Ecto neural progenitor cell (in vitro differentiated cells): Measurements from ENCODE around the gene KCNAB1.
A peak's percentile ranks its signal among the peaks of the same experiment; 100 is the strongest.
"Not testable (repeated sequence)": the region's sequence is repeated elsewhere in the genome, so short reads cannot be mapped to it uniquely, and the experiment has no call there.

ENCODE experiments used
- DNase-seq: peaks from one replicate; pipeline ENCODE4 v3.0.0-alpha.2; 2018; ENCODE audit warnings: low spot score

KCNAB1 gene

DNA sequence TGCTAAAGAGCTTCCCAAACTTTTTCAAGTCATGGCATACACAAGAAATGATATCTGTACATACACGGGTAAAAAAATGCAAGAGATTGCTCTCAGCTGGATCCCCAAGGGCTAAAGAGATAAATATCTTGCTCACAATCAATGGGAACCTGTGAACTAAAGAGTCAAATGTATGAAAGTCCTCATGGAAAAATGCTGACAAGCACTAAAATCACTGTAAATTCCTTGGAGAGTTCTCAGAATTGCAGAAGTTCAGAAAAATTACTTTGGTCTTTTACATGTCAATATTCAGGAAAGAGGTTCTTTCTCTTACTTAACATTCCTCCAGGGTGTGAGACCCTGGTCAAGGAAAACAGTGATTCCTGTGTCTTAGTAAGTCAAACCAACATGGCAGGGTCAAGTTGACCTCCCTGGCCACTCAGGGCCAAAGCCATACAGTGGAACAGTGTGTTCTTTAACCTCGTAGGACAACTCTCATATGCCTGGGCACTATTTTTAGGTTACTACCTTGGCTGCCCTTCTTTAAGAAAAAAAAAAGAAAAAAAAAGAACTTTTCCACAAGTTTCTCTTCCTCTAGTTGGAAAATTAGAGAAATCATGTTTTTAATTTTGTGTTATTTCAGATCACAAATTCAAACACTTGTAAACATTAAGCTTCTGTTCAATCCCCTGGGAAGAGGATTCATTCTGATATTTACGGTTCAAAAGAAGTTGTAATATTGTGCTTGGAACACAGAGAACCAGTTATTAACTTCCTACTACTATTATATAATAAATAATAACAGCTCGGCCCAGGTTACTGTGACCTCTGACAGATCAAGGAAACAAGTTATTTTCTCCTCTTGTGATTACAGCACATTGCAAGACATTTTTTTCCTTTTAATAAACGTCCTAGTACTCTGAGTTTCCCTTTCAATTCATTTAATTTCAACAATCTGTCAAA is 422.0 kb downstream of the KCNAB1 start:
- no peak for DNase-seq

DNA sequence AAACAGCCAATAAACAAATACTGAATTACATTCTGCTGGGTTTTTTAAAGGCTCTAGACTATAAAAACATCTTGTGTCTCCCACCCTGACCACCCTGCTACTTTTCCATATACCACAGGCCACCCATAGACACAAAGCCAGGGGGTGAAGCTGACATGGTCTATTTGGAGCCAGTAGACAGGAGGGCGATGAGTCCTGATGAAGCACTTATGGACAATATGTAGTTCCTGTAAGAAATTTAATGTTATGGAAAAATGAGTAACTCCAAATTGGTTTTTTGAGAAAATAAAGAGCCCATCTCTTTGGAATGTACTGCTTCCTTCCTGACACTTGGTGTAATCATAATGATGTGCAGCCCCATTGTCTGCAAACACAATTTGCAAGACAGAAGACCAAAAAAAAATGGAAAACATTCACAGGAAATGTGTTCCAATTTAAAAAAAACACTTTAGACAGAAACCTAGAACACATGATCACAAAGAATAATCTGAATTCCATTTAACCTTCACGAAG is 422.7 kb downstream of the KCNAB1 start:
- no peak for DNase-seq

- no peak for DNase-seq
These were observed 427.3 kb downstream of the KCNAB1 start for GRCh38 chr3:156547637-156548036.

- no peak for DNase-seq
These were observed 427.8 kb downstream of the KCNAB1 start for GRCh38 chr3:156548041-156548687.

DNA sequence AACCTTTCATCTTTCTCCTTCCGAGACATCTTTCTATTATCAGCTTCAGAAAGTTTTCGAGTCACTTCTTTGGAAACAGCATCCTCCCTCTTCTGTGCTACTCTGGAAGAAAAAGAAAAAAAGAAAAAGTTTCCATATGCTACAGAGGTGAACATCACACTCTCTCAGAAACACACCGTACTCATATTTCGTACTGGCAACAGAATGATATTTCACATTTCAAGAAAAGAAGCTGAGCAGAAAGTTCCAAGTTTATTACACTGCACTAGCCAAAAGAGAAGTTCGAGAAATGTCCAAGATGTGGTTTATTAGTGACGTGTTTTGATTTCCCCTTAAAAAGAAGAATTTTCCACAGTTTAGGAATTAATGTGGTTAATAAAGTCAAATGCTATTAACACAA is 428.5 kb downstream of the KCNAB1 start:
- DNase-seq, result no peak

DNA sequence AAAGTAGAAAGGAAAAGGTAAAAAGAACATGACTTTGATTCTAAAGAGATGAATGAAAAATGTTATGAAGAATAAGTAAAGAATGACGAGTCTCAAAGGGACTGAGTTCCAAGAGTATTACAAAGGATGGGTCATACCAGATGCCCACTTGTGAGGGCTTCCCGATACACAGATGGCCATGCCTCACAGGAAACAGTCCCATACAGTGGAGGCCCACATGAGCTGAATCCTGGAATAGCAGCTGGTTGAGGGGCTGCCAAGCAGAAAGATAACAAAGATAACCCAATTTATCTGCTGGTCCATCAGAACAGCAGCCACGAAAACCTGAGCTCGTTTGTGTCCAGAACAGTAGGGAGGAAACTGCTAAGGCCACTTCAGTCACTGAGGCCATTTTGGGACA is 430.9 kb downstream of the KCNAB1 start:
- DNase-seq, result no peak

- DNase-seq, result no peak
These were observed 431.4 kb downstream of the KCNAB1 start for GRCh38 chr3:156551746-156552145.

DNA sequence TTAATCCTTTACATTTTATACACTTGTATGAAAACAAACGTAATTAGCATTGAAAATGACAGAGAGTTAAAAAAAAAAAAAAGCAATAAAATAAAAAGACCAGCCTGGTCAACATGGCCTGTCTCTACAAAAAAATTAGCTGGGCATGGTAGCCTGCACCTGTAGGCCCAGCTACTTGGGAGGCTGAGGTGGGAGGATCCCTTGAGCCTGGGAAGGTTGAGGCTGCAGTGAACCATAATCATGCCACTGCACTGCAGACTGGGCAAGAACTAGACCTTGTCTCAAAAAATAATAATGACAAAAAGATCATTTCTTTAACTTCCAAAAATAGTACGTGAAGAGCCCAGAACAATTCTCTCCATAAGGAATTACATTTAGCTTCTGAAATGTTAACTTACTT is 432.6 kb downstream of the KCNAB1 start:
- no peak for DNase-seq

- DNase-seq, result no peak
These were observed 433.5 kb downstream of the KCNAB1 start for GRCh38 chr3:156553705-156554356.

DNA sequence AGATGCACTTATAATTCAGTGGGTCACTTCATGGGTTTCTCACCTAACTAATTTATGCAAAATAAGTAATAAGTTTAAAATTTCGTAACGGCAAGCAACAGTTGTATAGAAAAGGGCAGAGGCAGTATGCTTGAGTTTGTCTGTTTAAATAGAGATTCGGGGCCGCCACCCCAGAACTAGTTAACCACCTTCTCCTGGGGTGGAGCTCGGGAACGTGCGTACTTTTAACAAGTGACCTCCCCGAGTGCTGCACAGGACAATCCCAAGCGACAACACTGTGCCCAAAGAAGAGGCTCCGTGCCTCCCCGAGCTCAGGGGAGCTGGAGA is 434.1 kb downstream of the KCNAB1 start:
- DNase-seq, result no peak

GRCh38 chr3:156554842-156555687 is 434.7 kb downstream of the KCNAB1 start, which contains the start of gene SSR3:
SSR3 (minus strand) TSS chr3:156555117; CDS start chr3:156555089, 28 bp downstream.
- peak; percentile 99 for DNase-seq

DNA sequence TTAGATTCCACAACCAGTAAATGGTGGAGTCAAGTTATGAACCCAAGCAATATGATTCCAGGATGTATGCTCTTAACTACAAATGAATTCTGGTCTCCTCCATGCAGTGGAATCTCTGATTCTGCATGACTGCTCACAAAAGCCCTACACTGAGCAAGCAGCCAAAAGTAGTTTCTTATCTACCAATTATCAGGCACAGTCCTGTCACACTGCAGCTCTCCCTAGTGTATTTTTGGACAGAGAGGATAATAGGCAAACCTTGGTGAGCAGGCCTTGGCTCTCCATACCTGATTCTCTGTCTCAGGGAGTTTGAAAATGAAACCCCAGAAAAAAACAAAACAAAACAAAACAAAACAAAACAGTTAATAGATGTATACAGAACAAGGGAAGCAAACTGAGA is 438.0 kb downstream of the KCNAB1 start:
- no peak for DNase-seq

GRCh38 chr3:156559321-156559720 is 438.9 kb downstream of the KCNAB1 start:
- DNase-seq, result no peak

DNA sequence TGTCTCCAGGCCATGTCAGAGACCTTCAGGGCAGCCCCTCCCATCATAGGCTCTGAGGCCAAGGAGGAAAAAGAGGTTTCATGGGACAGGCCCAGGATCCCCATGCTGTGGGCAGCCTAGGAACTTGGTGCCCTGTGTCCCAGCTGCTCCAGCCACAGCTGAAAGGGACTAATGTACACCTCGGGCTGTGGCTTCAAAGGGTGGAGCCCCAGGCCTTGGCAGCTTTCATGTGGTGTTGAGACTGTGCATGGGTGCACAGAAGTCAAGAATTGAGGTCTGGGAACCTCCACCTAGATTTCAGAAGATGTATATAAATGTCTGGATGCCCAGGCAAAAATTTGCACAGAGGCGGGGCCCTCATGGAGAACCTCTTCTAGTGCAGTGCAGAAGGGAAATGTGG is 441.2 kb downstream of the KCNAB1 start:
- no peak for DNase-seq

- not testable (repeated sequence) for DNase-seq
These were observed 442.1 kb downstream of the KCNAB1 start for GRCh38 chr3:156562486-156562885.

- no peak for DNase-seq
These were observed 443.7 kb downstream of the KCNAB1 start for GRCh38 chr3:156563900-156564682.

GRCh38 chr3:156569016-156569415 is 448.6 kb downstream of the KCNAB1 start:
- not testable (repeated sequence) for DNase-seq

DNA sequence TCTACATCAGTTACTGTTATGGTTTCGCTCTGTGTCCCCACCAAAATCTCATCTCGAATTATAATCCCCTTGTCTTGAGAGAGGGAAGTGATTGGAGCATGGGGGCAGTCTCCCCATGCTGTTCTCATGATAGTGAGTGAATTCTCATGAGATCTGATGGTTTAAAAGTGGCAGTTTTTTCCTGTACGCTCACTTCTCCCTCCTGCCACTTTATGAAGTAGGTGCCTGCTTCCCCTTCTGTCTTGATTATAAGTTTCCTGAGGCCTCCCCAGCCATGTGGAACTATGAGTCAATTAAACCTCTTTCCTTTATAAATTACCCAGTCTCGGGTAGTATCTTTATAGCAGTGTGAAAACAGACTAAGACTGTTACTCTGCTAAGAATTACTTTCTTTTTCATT is 449.5 kb downstream of the KCNAB1 start:
- DNase-seq, result not testable (repeated sequence)

DNA sequence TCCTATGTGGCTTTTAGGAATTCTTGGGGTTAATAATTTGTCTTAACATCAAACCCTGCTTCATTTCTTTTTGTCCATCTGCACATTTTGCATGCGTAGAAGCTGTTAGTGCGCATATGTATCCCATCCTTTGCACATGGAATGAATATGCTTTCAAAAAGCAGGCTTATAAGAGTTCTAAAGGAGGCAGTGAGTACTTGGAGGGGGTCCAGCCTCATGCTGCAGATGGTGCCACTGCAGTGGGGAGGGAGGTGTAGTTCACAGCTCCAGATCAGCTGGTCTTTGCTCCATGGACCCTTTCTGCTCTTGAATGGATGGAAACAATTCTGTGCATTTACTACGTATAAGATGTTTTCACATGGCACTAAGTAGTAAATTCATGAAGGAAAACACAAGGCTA is 455.3 kb downstream of the KCNAB1 start:
- no peak for DNase-seq

- no peak for DNase-seq
These were observed 455.7 kb downstream of the KCNAB1 start for GRCh38 chr3:156576051-156576450.
